Fibroblast of lung (primary cell): ENCODE measurements around the gene MGAT3. TPM values are rescaled to one million over a fixed set of nuclear protein-coding genes. Genes with fewer than 3 reads are reported as not detected.

Experiments used
- DNase-seq, 2 donors: peaks; one replicate each; pipeline versions ENCODE4 v3.0.0 to v3.0.0-alpha.2; 2010; ENCODE audit warnings: low read depth in 2 of 2
- H2AFZ ChIP-seq: 2 replicates; pipeline ENCODE4 v1.5.1; 2012; ENCODE audit warnings: low read length, control low read depth, inconsistent platforms
- H3K27ac ChIP-seq: 2 replicates; pipeline ENCODE4 v1.5.1; 2011; ENCODE audit warnings: low read length, control low read depth; ENCODE audit not compliant: insufficient read depth
- H3K27me3 ChIP-seq: 2 replicates; pipeline ENCODE4 v1.5.1; 2011; ENCODE audit warnings: mild to moderate bottlenecking, low read length; ENCODE audit not compliant: control insufficient read depth, insufficient read depth
- H3K36me3 ChIP-seq: 2 replicates; pipeline ENCODE4 v1.5.1; 2011; ENCODE audit warnings: low read length; ENCODE audit not compliant: control insufficient read depth, insufficient read depth
- H3K4me1 ChIP-seq: 2 replicates; pipeline ENCODE4 v1.5.1; 2011; ENCODE audit warnings: low read length; ENCODE audit not compliant: control insufficient read depth, insufficient read depth; ENCODE audit errors: extremely low read depth
- H3K4me2 ChIP-seq: 2 replicates; pipeline ENCODE4 v1.5.1; 2011; ENCODE audit warnings: low read length, control low read depth; ENCODE audit not compliant: insufficient read depth; ENCODE audit errors: extremely low read depth
- H3K4me3 ChIP-seq, 4 experiments: fragments of 200-600 bp in 1 of 4; sonication (generic) in 1 of 4; replicated peaks in 1 of 4; 2 replicates each; pipeline ENCODE4 v1.5.1; 2011 to 2016; ENCODE audit warnings: low read length in 4 of 4, low read depth in 3 of 4, mild to moderate bottlenecking in 3 of 4, control low read depth in 2 of 4, inconsistent platforms in 1 of 4, mixed read lengths in 1 of 4; ENCODE audit not compliant: insufficient read depth in 1 of 4; ENCODE audit errors: control extremely low read depth in 1 of 4
- H3K79me2 ChIP-seq: 2 replicates; pipeline ENCODE4 v1.5.1; 2012; ENCODE audit warnings: mild to moderate bottlenecking, low read length, inconsistent platforms; ENCODE audit not compliant: control insufficient read depth, insufficient read depth
- H3K9ac ChIP-seq: 2 replicates; pipeline ENCODE4 v1.5.1; 2011; ENCODE audit warnings: mild to moderate bottlenecking, low read length, control low read depth; ENCODE audit not compliant: insufficient read depth
- H3K9me3 ChIP-seq: 2 replicates; pipeline ENCODE4 v1.5.1; 2012; ENCODE audit warnings: low read depth, low read length; ENCODE audit not compliant: control insufficient read depth, insufficient read depth
- H4K20me1 ChIP-seq: 2 replicates; pipeline ENCODE4 v1.5.1; 2011; ENCODE audit warnings: low read length; ENCODE audit not compliant: control insufficient read depth, insufficient read depth; ENCODE audit errors: extremely low read depth
- CTCF ChIP-seq, 2 donors: IDR thresholded peaks in 1 of 2; conservative IDR thresholded peaks in 1 of 2; 1 replicate in 1 of 2; 2 replicates in 1 of 2; pipeline ENCODE4 v1.5.1; 2011 to 2012; ENCODE audit warnings: low read length in 2 of 2, control low read depth in 1 of 2, inconsistent platforms in 1 of 2, low read depth in 1 of 2, mild to moderate bottlenecking in 1 of 2
- EZH2 ChIP-seq: IDR thresholded peaks from 2 replicates; pipeline ENCODE4 v1.5.1; 2012; ENCODE audit warnings: low read length, control low read depth, mild to moderate bottlenecking; ENCODE audit errors: missing control alignments
- polyA plus RNA-seq, 2 donors: library from polyadenylated mRNA; depleted of rRNA in 1 of 2; stranded (reverse) in 1 of 2; unstranded in 1 of 2; fragments of >200 nt; gene quantifications; 2 replicates each; pipeline ENCODE4 v1.2.1, GENCODE V29; 2011 to 2012; ENCODE audit warnings: missing spikeins in 1 of 2
- total RNA-seq: library from RNA; depleted of rRNA; stranded (reverse); fragments of >200 nt; gene quantifications from 2 replicates; pipeline ENCODE4 v1.2.1, GENCODE V29; 2014

Gene MGAT3
- total and polyA plus RNA-seq, 2 donors (not counting 1 experiment from before 2014, with no cell fraction given), result 0.09 TPM; not detected in 1

- Histone ChIP-seq H3K36me3 (peaks cover 12% of the 10 kb centered on the region), H3K4me3 (peak overlapping the region; percentile 71 to 84 (median 75)), H4K20me1 (no peaks in the 10 kb centered on the region), H3K27ac (peak overlapping the region; percentile 62), H3K9ac (no peak overlapping the region), H3K9me3 (no peaks in the 10 kb centered on the region), H2AFZ (peak overlapping the region; percentile 51), H3K4me1 (peaks cover 13% of the 10 kb centered on the region), H3K4me2 (peak overlapping the region; percentile 86), H3K79me2 (peaks cover 34% of the 10 kb centered on the region), H3K27me3 (no peaks in the 10 kb centered on the region)
- TF ChIP-seq EZH2 (no peak), CTCF (conservative IDR thresholded peaks at IDR 0.05 in 1 of 2, IDR thresholded peaks at IDR 0.05 in 1 of 2; ENCODE audit: low read depth in 1 of 2, low read length in 2 of 2) (no peak)
- DNase-seq, result no peak
These were observed 44.9 kb downstream of the MGAT3 start for GRCh38 chr22:39501644-39502108.

GRCh38 chr22:39502109-39502788 is 45.4 kb downstream of the MGAT3 start, which contains the start of gene MIEF1:
Gene MIEF1, plus strand, starts transcription at chr22:39502290. Its CDS starts 9,005 bp downstream, at chr22:39511295.
- peak within 1 kb of the TSS; percentile 71 to 84 (median 75) for H3K4me3 ChIP-seq
- peak within 1 kb of the TSS; percentile 77 for H3K9ac ChIP-seq
- H3K27me3 ChIP-seq, result no peaks in the 10 kb centered on the region
- peak within 1 kb of the TSS; percentile 62 for H3K27ac ChIP-seq
- H3K4me2 ChIP-seq, result peak within 1 kb of the TSS; percentile 86
- H2AFZ ChIP-seq, result peak within 1 kb of the TSS; percentile 51
- peaks cover 13% of the 10 kb centered on the region for H3K4me1 ChIP-seq
- H3K9me3 ChIP-seq, result no peaks in the 10 kb centered on the region
- DNase-seq, result peak; percentile 94 to 95
- peaks cover 37% of the 10 kb centered on the region for H3K79me2 ChIP-seq
- peaks cover 15% of the 10 kb centered on the region for H3K36me3 ChIP-seq
- H4K20me1 ChIP-seq, result no peaks in the 10 kb centered on the region
- no peak for TF ChIP-seq CTCF (conservative IDR thresholded peaks at IDR 0.05 in 1 of 2, IDR thresholded peaks at IDR 0.05 in 1 of 2; ENCODE audit: low read depth in 1 of 2, low read length in 2 of 2)
- no peak for TF ChIP-seq EZH2

- peak overlapping the region; percentile 62 for H3K27ac ChIP-seq
- H3K4me3 ChIP-seq, result peak overlapping the region; percentile 71 to 84 (median 75)
- H3K9ac ChIP-seq, result peak overlapping the region; percentile 77
- DNase-seq, result peak in 1 of 2 donors; percentile 63
- H3K79me2 ChIP-seq, result peaks cover 39% of the 10 kb centered on the region
- no peak overlapping the region for H2AFZ ChIP-seq
- TF ChIP-seq CTCF (conservative IDR thresholded peaks at IDR 0.05 in 1 of 2, IDR thresholded peaks at IDR 0.05 in 1 of 2; ENCODE audit: low read depth in 1 of 2, low read length in 2 of 2) (no peak), EZH2 (no peak)
- H3K36me3 ChIP-seq, result peaks cover 15% of the 10 kb centered on the region
- H3K9me3 ChIP-seq, result no peaks in the 10 kb centered on the region
- peak overlapping the region; percentile 85 for H3K4me2 ChIP-seq
- peaks cover 13% of the 10 kb centered on the region for H3K4me1 ChIP-seq
- H3K27me3 ChIP-seq, result no peaks in the 10 kb centered on the region
- no peaks in the 10 kb centered on the region for H4K20me1 ChIP-seq
These were observed 46.1 kb downstream of the MGAT3 start for GRCh38 chr22:39502789-39503409.
